Hepatocyte (in vitro differentiated cells): ENCODE results near the gene RAVER1.
"Not testable (repeated sequence)": the region's sequence is repeated elsewhere in the genome, so short reads cannot be mapped to it uniquely, and the experiment has no call there.

Source experiments
- EZH2 ChIP-seq: fragments of 200-600 bp; sonication (generic); IDR thresholded peaks from 2 replicates; pipeline ENCODE4 v1.6.1; 2016; ENCODE audit warnings: antibody characterized with exemption, mild to moderate bottlenecking, borderline replicate concordance
- EZH2phosphoT487 ChIP-seq: fragments of 200-600 bp; sonication (generic); IDR thresholded peaks from one replicate; pipeline ENCODE4 v1.6.1; 2018; ENCODE audit warnings: antibody characterized with exemption, mild to moderate bottlenecking, low read depth, moderate library complexity; ENCODE audit not compliant: unreplicated experiment, severe bottlenecking
- TF ChIP-seq, protein P1 (sequence below): fragments of 200-600 bp; sonication (generic); IDR thresholded peaks from 2 replicates; pipeline ENCODE4 v1.5.1; 2016; ENCODE audit warnings: antibody characterized with exemption, mild to moderate bottlenecking; ENCODE audit not compliant: poor library complexity

DNA sequence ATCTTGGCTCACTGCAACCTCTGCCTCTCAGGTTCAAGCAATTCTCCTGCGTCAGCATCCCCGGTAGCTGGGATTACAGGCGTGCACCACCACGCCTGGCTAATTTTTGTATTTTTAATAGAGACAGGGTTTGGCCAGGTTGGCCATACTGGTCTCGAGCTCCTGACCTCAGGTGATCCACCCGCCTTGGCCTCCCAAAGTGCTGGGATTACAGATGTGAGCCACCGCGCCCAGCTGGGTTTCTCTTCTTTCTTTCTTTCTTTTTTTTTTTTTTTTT is 49.8 kb upstream of the RAVER1 start:
- TF ChIP-seq, protein P1, sequence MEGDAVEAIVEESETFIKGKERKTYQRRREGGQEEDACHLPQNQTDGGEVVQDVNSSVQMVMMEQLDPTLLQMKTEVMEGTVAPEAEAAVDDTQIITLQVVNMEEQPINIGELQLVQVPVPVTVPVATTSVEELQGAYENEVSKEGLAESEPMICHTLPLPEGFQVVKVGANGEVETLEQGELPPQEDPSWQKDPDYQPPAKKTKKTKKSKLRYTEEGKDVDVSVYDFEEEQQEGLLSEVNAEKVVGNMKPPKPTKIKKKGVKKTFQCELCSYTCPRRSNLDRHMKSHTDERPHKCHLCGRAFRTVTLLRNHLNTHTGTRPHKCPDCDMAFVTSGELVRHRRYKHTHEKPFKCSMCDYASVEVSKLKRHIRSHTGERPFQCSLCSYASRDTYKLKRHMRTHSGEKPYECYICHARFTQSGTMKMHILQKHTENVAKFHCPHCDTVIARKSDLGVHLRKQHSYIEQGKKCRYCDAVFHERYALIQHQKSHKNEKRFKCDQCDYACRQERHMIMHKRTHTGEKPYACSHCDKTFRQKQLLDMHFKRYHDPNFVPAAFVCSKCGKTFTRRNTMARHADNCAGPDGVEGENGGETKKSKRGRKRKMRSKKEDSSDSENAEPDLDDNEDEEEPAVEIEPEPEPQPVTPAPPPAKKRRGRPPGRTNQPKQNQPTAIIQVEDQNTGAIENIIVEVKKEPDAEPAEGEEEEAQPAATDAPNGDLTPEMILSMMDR: not testable (repeated sequence)
- not testable (repeated sequence) for TF ChIP-seq EZH2, EZH2phosphoT487
